GM12874 (cell line): ENCODE results near the gene GNAI3.

Experiments used
- TF ChIP-seq, protein P1 (sequence below): IDR thresholded peaks from 2 replicates; pipeline ENCODE4 v1.5.1; 2011; ENCODE audit warnings: low read depth, mild to moderate bottlenecking, control low read depth, low read length, moderate library complexity; ENCODE audit not compliant: insufficient read depth

GNAI3 gene

DNA sequence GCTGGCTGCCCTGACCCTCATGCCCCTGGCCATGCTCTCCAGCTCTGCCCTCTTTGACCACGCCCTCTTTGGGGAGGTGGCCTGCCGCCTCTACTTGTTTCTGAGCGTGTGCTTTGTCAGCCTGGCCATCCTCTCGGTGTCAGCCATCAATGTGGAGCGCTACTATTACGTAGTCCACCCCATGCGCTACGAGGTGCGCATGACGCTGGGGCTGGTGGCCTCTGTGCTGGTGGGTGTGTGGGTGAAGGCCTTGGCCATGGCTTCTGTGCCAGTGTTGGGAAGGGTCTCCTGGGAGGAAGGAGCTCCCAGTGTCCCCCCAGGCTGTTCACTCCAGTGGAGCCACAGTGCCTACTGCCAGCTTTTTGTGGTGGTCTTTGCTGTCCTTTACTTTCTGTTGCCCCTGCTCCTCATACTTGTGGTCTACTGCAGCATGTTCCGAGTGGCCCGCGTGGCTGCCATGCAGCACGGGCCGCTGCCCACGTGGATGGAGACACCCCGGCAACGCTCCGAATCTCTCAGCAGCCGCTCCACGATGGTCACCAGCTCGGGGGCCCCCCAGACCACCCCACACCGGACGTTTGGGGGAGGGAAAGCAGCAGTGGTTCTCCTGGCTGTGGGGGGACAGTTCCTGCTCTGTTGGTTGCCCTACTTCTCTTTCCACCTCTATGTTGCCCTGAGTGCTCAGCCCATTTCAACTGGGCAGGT is 5.0 kb upstream of the GNAI3 start:
- TF ChIP-seq, protein P1, sequence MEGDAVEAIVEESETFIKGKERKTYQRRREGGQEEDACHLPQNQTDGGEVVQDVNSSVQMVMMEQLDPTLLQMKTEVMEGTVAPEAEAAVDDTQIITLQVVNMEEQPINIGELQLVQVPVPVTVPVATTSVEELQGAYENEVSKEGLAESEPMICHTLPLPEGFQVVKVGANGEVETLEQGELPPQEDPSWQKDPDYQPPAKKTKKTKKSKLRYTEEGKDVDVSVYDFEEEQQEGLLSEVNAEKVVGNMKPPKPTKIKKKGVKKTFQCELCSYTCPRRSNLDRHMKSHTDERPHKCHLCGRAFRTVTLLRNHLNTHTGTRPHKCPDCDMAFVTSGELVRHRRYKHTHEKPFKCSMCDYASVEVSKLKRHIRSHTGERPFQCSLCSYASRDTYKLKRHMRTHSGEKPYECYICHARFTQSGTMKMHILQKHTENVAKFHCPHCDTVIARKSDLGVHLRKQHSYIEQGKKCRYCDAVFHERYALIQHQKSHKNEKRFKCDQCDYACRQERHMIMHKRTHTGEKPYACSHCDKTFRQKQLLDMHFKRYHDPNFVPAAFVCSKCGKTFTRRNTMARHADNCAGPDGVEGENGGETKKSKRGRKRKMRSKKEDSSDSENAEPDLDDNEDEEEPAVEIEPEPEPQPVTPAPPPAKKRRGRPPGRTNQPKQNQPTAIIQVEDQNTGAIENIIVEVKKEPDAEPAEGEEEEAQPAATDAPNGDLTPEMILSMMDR, result no peak

GRCh38 chr1:109543988-109544735 is 4.3 kb upstream of the GNAI3 start:
- TF ChIP-seq, protein P1, result no peak

- TF ChIP-seq, protein P1, result peak; percentile 67
These were observed 1.9 kb upstream of the GNAI3 start for GRCh38 chr1:109546311-109547109.

- TF ChIP-seq, protein P1, result no peak
These were observed 723 bp upstream of the GNAI3 start for GRCh38 chr1:109547463-109548320.

GRCh38 chr1:109556563-109556962 is 8.1 kb downstream of the GNAI3 start:
- TF ChIP-seq, protein P1, result no peak

DNA sequence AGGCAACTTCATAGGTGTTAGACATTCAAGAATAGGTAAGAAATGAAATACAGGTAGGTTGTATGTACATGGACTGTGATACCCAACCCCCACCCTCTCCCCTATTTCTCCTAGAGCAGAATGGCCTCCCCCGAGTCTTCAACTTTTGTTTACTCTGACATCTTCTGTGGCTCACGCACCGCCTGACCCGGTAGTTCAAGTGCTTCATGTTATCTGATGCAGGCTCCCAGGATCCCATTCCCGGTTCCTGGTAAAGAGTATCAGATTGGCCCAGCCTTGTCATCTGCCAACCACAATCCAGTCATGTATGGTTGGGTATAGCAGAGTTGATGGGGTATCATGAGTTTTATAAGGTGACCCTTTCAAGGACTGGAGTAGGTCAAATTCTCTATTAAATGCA is 9.1 kb downstream of the GNAI3 start:
- TF ChIP-seq, protein P1, result no peak
